K562 (cell line): Measurements from ENCODE around the gene ZBTB47. TPM values are rescaled to one million over a fixed set of nuclear protein-coding genes. Genes with fewer than 3 reads are reported as not detected.

Experiments
- ATAC-seq: fragments of 200-7000 bp; cut with Tn5 transposase; 3 replicates; pipeline ENCODE4 v1.9.1; 2020; ENCODE audit warnings: moderate library complexity
- BruUV-seq: library from RNA; stranded (reverse); fragments of 400-500 nt; replicated peaks from 2 replicates; lab custom pipeline; 2021; lab: Mats Ljungman, UMichigan
- CTCF ChIA-PET: fragments of 300-600 bp; formaldehyde crosslinking; extraction: SDS; loops from one replicate; lab custom pipeline; 2021; ENCODE audit warnings: low intra/inter-chr PET ratio; lab: Yijun Ruan, JAX
- POLR2A ChIA-PET: fragments of 300-600, 350-650 bp; sonication (Branson Sonifier 250); formaldehyde crosslinking; extraction: SDS; loops from one replicate; lab custom pipeline; 2021; ENCODE audit warnings: antibody characterized with exemption, inconsistent platforms; lab: Yijun Ruan, JAX
- DNase-seq, 4 experiments: peaks; one replicate each; pipeline versions ENCODE4 v3.0.0 to v3.0.0-alpha.2; 2011 to 2018; ENCODE audit warnings: low spot score in 3 of 4, mixed read lengths in 3 of 4; ENCODE audit errors: extremely low read depth in 1 of 4
- FAIRE-seq: peaks from 2 replicates; lab custom pipeline; 2011; peaks lifted over from hg19 to GRCh38; lab: Jason Lieb, UNC
- H2AFZ ChIP-seq: 2 replicates; pipeline ENCODE4 v1.6.0; 2011; ENCODE audit warnings: low read depth, low read length, control low read depth, inconsistent platforms
- H3K27ac ChIP-seq: fragments of 200-600 bp; 3 replicates; pipeline ENCODE4 v1.8.0; 2011; ENCODE audit warnings: low read depth, mild to moderate bottlenecking, control low read depth, inconsistent platforms, low read length, moderate library complexity, mixed read lengths; ENCODE audit errors: extremely low read depth
- H3K27me3 ChIP-seq, 2 experiments: fragments of 300-600 bp in 1 of 2; 2 replicates in 1 of 2; 3 replicates in 1 of 2; pipeline versions ENCODE4 v1.6.0 to v1.8.0; 2011; ENCODE audit warnings: inconsistent platforms in 2 of 2, low read length in 2 of 2, mild to moderate bottlenecking in 1 of 2, mixed read lengths in 1 of 2, moderate library complexity in 1 of 2; ENCODE audit not compliant: control insufficient read depth in 2 of 2, insufficient read depth in 2 of 2
- H3K36me3 ChIP-seq: fragments of 300-600 bp; 3 replicates; pipeline ENCODE4 v1.8.0; 2011; ENCODE audit warnings: mild to moderate bottlenecking, low read length, inconsistent platforms; ENCODE audit not compliant: control insufficient read depth, insufficient read depth
- H3K4me1 ChIP-seq, 2 experiments: fragments of 200-600 bp in 1 of 2; replicated peaks in 1 of 2; 2 replicates in 1 of 2; 3 replicates in 1 of 2; pipeline versions ENCODE4 v1.5.1 to v1.8.0; 2011; ENCODE audit warnings: inconsistent platforms in 2 of 2, low read length in 2 of 2, mild to moderate bottlenecking in 1 of 2, mixed read lengths in 1 of 2, moderate library complexity in 1 of 2; ENCODE audit not compliant: control insufficient read depth in 2 of 2, insufficient read depth in 2 of 2
- H3K4me2 ChIP-seq: 2 replicates; pipeline ENCODE4 v1.6.1; 2011; ENCODE audit warnings: low read length, control low read depth, inconsistent platforms, mixed read lengths; ENCODE audit not compliant: insufficient read depth
- H3K4me3 ChIP-seq: fragments of 200-600 bp; sonication (generic), shearing (Covaris generic); 2 replicates; pipeline ENCODE4 v1.5.1; 2016; ENCODE audit warnings: control low read depth, inconsistent platforms
- H3K79me2 ChIP-seq: fragments of 200-600 bp; 3 replicates; pipeline ENCODE4 v1.8.0; 2011; ENCODE audit warnings: low read length, inconsistent platforms; ENCODE audit not compliant: control insufficient read depth, insufficient read depth
- H3K9ac ChIP-seq, 2 experiments: 2 replicates each; pipeline versions ENCODE4 v1.6.0 to v1.6.1; 2011; ENCODE audit warnings: low read depth in 2 of 2, low read length in 2 of 2, control low read depth in 1 of 2, inconsistent platforms in 1 of 2, mild to moderate bottlenecking in 1 of 2, mixed read lengths in 1 of 2; ENCODE audit not compliant: insufficient read depth in 1 of 2
- H3K9me1 ChIP-seq: one replicate; pipeline ENCODE4 v1.6.0; 2011; ENCODE audit warnings: inconsistent platforms, mild to moderate bottlenecking, low read length, moderate library complexity; ENCODE audit not compliant: control insufficient read depth, insufficient read depth
- H3K9me3 ChIP-seq: replicated peaks from 2 replicates; pipeline ENCODE4 v1.5.1; 2011; ENCODE audit warnings: low read depth, low read length, inconsistent platforms; ENCODE audit not compliant: control insufficient read depth, insufficient read depth
- H4K20me1 ChIP-seq: replicated peaks from 2 replicates; pipeline ENCODE4 v1.6.1; 2011; ENCODE audit warnings: low read length, inconsistent platforms, mixed read lengths; ENCODE audit not compliant: control insufficient read depth, insufficient read depth
- ARID3B ChIP-seq: fragments of 250-450 bp; sonication (Bioruptor Pico); IDR thresholded peaks from 2 replicates; pipeline ENCODE4 v1.4.0; 2020; ENCODE audit warnings: borderline replicate concordance
- CTCF ChIP-seq, 3 experiments: IDR thresholded peaks in 2 of 3; conservative IDR thresholded peaks in 1 of 3; 2 replicates each; pipeline ENCODE4 v1.5.1; 2011 to 2012; ENCODE audit warnings: low read length in 3 of 3, mild to moderate bottlenecking in 3 of 3, control low read depth in 2 of 3, improper control_type of control experiment in 1 of 3, inconsistent platforms in 1 of 3, low read depth in 1 of 3, mixed read lengths in 1 of 3, moderate library complexity in 1 of 3; ENCODE audit not compliant: insufficient read depth in 2 of 3
- WGBS: fragments of 100-300 bp; shearing (Covaris generic); methylation state at CpG from one replicate; pipeline ENCODE4 v1.1.6; 2016; ENCODE audit warnings: low coverage, mixed read lengths; ENCODE audit not compliant: insufficient coverage; ENCODE audit errors: missing lambda C conversion rate; 5-methylcytosine and 5-hydroxymethylcytosine counted together
- in situ Hi-C: fragments of 300-500 bp; cut with MboI; formaldehyde crosslinking; loops from 4 replicates; pipeline ENCODE4 v1.15.0; 2018; ENCODE audit warnings: inconsistent platforms, mixed read lengths
- intact Hi-C: fragments of 100-400 bp; cut with micrococcal nuclease; formaldehyde crosslinking; loops from 2 replicates; pipeline ENCODE4 v1.14.2; 2022
- polyA plus RNA-seq, 8 experiments: library from polyadenylated mRNA; depleted of rRNA in 4 of 8; stranded (reverse) in 5 of 8; unstranded in 3 of 8; fragments of >200 nt; fragmentation: Nextera tagmentation in 2 of 8; fragmentation: Illumina TruSeq in 1 of 8; extraction: Ambion mirVana in 2 of 8; extraction: Trizol in 1 of 8; gene quantifications; 2 replicates each; pipeline versions ENCODE4 v1.2.1 to v1.2.3, GENCODE V29; 2011 to 2014; ENCODE audit warnings: inconsistent platforms in 1 of 8, missing spikeins in 1 of 8
- total RNA-seq, 7 experiments: library from RNA; depleted of rRNA in 6 of 7; stranded (reverse); fragments of >200 nt in 6 of 7; fragmentation: Illumina TruSeq in 2 of 7; extraction: Trizol in 2 of 7; gene quantifications; 2 replicates each; pipeline versions ENCODE4 v1.2.1 to v1.2.3, GENCODE V29; 2011 to 2021; ENCODE audit warnings: low replicate concordance in 1 of 7

Gene ZBTB47
- total and polyA plus RNA-seq, 9 of the 15 experiments (the other 6 are each of a cell fraction or from before 2014, with no cell fraction given) = 0.11 to 4.6 (median 1.7) TPM; not detected in 1

- H2AFZ ChIP-seq = no peak overlapping the region
- in situ Hi-C loops = no loop called here
- ChIA-PET CTCF (no interaction called here), POLR2A (interaction anchor here (0.6 to 2.1 kb wide), 6 partner anchors 8 to 376 kb away, joined by 3 to 4 read pairs (median 4); partner anchors contain the start of gene HHATL)
- FAIRE-seq (no peak), ATAC-seq (peak; percentile 63), DNase-seq (no peak)
- H3K9me1 ChIP-seq = no peaks in the 10 kb centered on the region
- H4K20me1 ChIP-seq = peaks cover 4% of the 10 kb centered on the region; the same call in 1 of the 2 replicates
- under 1% methylated on average over 6 of the region's 6 CpGs for WGBS
- H3K36me3 ChIP-seq = no peaks in the 10 kb centered on the region
- TF ChIP-seq ARID3B (CRISPR knock-in tag) (no peak), CTCF (IDR thresholded peaks at IDR 0.05 in 2 of 3, conservative IDR thresholded peaks at IDR 0.05 in 1 of 3; ENCODE audit: insufficient read depth in 2 of 3, low read depth in 1 of 3, low read length in 3 of 3) (peak in 1 of 3 experiments; percentile 42; a peak in 2 of 6 replicates)
- intact Hi-C loops = no loop called here
- no peak overlapping the region for H3K9ac ChIP-seq
- H3K79me2 ChIP-seq = no peaks in the 10 kb centered on the region
- H3K9me3 ChIP-seq = no peaks in the 10 kb centered on the region
- no peaks in the 10 kb centered on the region for H3K4me1 ChIP-seq
- H3K4me3 ChIP-seq = no peak overlapping the region
- H3K4me2 ChIP-seq = no peak overlapping the region
- no TSS peak for BruUV-seq
- H3K27me3 ChIP-seq = peaks cover 37 to 70% of the 10 kb centered on the region in 2 experiments
- H3K27ac ChIP-seq = no peak overlapping the region
Observed at GRCh38 chr3:42711491-42712343, 58.2 kb downstream of the ZBTB47 start.
